COLO668 (cell line): Measurements from ENCODE around the gene TEX26.
"Not testable (repeated sequence)": the region's sequence is repeated elsewhere in the genome, so short reads cannot be mapped to it uniquely, and the experiment has no call there.

ENCODE experiments used
- DNase-seq: peaks from one replicate; lab custom pipeline; 2025; ENCODE audit not compliant: unreplicated experiment; lab: John Stamatoyannopoulos, UW

Gene TEX26

DNA sequence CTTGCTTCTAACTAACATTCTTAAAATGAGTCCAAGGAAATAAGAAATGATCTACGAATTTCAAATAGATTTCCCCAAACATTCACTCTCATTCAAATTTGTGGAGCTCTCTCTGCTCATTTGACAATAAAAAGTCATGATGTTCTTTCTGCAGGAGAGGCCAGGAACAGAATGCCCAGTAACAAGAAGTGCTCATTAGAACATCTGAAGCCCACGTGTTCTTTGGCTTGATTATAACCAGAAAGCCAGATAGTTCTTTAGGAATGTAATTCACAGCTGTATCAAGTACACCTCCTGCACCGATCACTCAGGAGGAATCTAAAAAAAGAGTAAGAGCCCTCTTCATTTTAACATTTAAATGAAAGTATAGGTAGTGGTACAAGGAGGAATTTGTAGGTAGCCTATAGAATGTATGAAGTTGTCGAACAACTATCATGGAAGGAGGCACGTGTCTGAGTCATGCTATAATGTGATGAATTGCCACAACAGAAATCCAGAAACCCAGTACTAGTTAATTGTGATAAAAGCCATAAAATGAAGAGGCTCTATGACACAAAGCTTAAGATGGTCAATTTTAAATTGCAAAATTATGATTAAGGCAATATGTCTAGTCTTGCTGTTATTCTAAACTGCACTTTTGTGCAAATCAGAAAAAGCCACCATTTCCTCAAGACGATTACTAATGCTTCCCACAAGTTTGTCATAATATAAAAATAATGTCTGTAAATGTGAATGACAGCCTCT, 13.6 kb upstream of the TEX26 start:
- no peak for DNase-seq

DNA sequence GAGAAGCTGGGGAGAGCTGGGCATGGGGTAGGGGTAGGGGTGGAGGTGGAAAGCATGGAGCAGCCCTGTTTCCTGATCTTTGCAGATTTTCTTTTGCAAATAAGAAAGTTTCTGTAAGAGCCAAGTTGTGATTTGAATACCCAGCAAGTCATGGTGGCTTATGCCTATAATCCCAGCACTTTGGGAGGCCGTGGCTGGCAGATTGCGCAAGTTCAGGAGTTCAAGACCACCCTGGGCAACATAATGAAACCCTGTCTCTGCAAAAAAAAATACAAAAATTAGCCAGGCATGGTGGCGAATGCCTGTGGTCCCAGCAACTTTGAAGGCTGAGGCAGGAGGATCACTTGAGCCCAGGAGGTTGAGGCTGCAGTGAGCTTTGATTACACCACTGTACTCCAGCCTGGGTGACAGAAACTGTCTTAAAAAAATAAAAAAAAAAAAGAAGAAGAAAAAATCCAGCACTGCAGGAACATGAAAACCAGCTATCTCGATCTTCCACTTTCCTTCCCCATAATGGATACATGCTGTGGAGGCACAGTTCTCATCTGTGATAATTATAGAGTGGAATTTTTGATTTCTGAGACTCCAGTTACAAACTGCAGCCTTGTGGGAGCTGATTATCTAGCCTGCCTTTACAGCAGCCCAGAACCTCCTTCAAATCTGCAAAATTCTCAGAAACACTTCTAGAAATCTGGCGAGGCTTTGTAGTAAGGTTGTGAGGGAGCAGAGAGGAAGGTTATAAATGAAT, 12.1 kb upstream of the TEX26 start:
- DNase-seq: no peak

DNA sequence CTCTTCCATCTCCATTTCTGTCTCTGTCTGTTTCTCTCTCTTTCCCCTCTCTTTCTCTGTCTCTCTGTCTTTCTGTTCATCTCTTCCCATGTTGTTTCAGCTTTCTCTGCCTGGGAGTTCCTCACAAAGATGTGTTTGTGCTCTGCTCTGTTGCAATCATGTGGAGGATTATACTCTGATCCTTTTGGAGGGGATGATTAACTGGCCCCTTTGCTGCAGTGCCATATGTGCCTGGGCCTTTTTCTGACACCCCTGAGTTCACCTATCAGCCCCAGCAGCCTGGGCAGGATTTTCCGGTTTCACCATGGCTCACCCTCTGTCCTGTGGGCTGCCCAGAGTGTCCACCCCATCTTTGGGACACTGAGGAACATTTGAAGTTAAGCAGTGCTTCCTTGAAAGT, 9.0 kb upstream of the TEX26 start:
- no peak for DNase-seq

DNA sequence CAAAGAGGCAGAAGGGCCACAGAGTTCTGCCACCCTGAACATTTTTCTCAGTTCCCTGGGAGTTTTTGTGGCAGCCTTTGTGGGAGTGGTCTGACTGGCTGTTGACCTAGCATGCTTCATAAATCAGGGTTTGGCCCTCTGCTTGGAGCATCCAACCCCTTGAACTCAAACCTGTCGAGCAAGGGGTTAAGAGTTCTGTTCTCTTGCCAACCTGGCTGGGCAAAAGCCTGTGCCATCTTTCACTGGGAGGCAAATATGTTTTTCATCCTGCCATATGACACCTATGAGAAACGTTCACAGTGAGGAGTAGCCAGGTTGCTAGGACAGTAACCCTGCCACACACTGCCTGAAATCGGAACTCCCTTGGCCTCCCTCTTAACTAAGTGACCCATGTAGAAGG, 7.7 kb upstream of the TEX26 start:
- DNase-seq: no peak

DNA sequence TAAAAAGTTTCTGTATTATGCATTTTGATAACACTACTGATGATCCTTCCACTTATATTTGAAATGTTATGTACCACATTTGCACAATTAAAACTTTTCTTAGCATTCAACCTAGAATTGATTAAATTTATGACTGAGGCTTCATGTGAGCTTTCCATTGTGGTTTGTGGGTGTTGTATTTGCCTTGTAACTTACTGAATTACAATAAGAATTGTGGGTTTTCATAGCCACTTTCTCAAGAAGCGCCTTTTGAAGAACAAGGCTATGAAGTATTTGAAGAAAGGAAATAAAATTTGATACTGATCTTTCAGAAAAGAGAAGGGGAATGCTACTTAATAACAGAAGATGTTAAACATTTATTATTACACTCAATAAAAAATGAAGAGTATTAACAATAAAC, 7.0 kb upstream of the TEX26 start:
- DNase-seq: no peak

DNA sequence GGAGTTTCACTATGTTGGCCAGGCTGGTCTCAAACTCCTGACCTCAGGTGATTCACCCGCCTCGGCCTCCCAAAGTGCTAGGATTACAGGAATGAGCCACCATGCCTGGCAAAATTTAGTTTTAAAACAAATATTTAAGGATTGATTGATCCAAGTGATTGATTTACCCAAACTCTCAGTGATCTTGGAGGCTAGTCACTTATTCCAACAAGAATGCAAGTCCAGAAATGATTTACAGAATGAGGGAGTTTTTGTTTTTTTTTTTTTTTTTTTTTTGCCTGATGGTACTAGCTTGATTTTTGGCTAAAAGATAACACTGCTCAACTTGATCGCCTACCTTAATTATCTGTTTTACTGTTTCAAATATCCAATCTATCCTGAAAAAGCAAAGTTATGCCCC, 5.7 kb upstream of the TEX26 start:
- no peak for DNase-seq

DNA sequence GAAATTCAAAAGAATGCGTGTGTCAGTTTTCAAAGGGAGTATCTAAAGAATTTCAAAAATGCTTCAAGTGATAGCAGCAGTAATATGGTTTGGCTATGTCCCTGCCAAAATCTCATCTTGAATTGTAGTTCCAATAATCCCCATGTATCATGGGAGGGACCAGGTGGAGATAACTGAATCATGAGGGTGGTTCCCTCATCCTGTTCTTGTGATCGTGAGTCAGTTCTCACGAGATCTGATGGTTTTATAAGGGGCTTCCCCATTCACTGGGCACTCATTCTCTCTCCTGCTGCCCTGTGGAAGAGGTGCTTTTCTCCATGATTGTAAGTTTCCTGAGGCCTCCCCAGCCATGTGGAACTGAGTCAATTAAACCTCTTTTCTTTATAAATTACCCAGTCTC, 5.3 kb upstream of the TEX26 start:
- DNase-seq: not testable (repeated sequence)

DNA sequence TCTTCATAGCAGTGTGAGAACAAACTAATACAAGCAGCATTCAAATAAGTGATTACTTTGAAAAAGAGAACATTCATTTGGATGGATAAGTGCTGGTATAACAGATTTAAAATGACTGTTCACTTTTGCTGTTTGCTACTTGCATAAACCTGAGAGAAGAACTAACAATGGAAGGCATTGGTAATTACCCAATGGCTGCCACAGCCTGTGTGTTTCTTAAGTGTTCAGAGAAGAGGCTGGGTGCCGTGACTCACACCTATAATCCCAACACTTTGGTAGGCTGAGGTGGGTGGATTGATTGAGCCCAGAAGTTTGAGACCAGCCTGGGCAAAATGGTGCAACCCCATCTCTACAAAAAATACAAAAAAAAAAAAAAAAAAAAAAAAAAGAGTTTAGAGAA, 4.9 kb upstream of the TEX26 start:
- DNase-seq: no peak

DNA sequence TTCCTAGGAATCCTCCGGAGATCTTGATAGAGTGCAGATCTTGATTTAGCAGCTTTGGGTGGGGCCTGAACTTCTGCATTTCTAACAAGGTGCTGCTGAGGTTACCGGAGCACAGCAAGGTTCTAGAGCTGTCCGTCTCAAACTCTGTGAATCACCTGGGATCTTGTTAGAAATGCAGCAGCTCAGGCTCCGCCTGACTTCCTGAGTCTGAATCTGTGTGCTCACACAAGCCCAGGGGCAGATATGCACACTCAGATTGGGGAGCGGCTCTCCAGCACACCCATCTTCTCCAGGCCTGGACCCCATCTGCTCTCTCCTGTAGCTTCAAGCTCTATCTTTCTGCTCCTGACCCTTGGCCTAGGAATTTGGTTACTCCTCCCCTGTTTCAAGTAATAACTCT, 3.5 kb upstream of the TEX26 start:
- DNase-seq: no peak

DNA sequence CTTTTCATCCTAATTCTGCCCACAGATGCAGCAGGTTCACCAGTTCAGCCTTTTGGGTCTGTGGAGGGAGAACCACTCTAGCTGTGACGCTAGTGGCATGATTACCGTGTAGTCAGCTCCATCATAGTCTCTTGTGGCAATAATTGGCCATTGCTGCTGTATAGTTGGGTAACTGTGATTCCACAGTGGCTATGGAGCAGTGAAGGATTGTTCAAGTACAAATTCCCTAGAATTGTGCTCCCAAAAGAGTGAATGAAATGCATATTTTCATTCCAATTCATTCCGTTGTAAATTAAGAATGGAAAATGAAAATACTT, 856 bp downstream of the TEX26 start:
- no peak for DNase-seq

DNA sequence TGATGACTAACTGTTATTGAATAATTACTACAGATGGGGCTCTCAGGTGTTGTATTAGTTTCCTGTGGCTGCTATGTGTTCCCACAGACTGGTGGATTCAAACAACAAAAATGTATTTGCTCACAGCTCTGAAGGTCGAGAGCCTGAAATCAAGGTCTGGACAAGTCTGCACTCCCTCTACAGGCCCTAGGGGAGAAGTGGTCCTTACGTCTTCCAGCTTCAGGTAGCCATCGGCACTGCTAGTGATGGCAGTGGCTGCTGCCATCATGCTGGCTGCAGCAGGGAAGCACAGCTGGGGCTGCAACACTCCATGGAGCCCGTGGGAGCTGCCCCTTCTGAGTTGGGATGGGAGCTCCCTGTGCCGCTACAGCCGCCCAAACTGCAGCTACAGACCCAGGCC, 1.9 kb downstream of the TEX26 start:
- no peak for DNase-seq

DNA sequence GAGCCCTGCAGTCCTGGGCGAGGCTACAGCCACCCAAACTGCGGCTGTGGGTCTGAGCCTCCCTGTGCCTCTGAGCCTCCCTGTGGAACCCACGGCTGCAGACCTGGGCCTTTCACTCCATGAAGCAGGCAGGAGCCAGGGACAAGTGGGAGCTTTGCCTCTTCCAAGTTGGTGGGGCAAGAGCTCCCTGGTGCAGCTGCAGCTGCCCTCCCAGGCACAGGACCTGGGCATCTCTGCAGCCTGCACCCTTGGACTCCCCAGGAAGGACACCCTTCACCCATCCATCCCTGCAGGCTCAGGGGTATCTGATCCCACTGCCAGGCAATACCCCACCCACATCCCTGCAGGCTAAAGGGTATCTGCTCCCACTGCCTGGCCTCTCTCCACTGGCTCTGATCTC, 2.3 kb downstream of the TEX26 start:
- DNase-seq: no peak

DNA sequence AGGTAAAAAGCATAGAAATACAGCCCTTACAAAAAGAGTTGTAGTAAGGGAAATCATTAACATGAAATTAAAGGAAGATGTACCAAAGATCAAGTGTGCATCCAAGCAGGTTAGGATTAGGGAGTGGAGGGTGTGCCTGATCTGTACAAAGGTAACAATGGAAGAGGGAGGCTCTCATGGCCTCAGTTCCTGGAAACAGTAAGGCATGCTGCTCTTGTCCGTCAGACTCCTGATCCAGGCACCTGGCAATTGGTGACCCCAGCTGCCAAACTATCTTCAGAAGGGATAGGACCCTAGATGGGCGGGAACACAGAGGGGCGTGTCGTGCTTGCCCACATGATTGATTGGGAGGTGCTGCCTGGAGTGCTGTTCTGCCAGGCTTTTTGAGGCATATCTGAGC, 4.5 kb downstream of the TEX26 start:
- DNase-seq: no peak

DNA sequence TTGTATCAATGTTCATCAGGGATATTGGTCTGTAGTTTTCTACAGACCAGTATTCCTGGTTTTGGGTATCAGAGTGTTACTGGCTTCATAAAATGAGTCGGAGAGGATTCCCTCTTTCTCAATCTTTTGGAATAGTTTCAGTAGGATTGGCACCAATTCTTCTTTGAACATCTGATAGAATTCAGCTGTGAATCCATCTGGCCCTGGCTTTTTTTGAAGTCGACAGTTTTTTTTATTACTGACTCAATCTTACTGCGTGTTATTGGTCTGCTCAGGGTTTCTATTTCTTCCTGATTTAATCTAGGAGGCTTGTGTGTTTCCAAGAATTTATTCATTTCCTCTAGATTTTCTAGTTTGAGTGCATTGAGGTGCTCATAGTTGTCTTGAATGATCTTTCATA, 11.4 kb downstream of the TEX26 start:
- DNase-seq: no peak

DNA sequence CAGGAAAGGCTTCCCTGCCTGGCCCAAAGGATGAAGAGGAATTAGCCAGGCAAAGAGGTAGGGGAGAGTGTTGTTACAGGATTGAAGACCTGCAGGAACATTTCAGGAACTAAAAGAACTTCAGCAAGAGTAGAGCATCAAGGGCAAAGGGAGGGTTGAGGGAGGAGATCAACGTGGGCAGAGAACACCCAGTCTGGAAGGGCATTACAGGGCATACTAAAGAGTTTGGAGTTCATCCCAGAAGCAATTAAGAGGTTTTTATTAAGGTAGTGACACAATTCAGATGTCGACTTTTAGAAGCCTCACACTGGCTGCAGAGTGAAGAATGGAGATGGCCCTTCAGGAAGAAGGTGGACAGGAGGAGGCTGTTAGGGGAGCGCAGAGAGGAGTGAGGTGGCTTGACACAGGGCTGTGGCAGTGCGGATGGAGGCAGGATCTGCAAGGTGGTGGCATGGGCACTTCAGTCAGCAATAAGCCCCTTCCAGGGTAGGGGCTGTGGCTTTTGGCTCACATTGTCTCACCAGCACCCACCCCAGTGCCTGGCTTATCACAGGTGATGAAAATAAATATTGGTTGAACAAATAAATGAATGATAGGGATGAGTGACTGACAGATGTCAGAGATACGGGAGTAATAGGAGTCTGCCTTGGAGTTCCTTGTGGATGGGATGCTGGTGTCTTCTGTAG, 24.9 kb downstream of the TEX26 start:
- DNase-seq: no peak

DNA sequence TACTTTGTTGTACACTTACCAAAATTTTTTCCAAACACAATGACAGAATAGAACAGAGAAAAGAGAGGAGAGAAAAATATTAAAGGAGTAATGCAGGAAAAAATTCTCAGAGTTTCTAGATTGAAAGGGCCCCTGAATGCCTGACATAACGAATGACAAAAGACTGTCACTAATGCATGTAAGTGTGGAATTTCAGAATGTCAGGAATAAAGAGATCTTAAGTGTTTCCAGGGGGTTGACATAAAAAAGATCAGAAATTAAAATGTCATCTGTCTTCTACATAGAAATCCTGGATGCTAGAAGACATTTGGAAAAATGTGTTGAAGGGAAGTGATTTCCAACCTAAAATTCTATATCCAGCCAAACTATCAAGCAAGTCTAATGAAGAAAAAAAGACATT, 27.2 kb downstream of the TEX26 start:
- DNase-seq: no peak

DNA sequence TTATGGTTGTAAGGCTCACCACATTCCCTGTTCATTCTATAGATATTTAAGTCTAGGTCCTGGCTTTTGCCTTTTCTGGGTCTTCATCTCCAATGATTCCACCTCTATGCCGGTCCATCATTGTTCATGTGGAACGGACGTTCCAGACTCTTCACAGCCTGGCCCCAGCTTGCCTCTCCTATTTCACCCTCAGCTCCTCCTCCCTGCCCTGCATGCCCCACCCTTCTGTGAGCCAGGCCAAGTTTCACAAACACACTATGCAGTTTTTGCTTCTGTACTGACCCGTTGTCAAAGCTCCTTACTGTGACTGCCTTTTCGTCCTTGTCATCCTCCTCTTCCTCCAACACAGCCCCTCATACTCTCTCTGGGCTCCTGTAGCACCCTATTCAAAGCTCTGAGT, 31.3 kb downstream of the TEX26 start:
- no peak for DNase-seq

DNA sequence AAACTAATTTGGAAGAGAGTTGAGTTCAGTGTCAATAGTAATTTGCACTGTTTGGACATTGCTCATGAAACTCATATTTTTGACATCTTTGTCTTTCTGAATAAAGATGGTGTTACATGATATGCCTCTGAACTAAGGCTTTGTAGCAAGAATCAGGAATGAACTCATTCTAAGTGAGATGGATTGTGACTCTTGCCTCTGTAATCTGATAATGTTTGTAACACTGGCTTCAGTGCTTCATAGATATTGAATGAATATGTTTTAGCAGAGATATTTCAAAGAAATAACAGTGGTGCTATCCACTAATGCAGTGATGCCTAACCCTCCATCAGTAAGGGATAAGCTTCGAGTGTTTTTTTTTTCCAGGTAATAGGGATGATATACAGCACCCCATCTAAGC, 32.9 kb downstream of the TEX26 start:
- DNase-seq: no peak

DNA sequence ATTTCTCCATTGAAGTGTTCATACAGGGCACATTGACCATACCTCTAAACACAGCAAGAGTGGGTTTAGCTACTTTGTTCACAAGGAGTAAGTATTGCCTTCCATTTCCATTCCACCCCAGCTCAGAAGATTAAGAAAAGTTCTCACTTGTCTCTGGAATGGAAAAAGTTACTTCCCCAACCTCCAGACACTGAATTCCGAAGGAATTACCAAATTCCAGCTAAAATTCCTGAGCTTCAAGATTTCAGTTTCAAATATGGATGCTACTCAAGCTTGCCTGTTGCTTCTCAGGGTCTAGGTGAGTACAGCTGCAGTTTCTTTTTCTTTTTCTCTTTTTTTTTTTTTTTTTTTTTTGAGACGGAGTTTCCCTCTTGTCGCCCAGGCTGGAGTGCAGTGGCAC, 33.6 kb downstream of the TEX26 start:
- no peak for DNase-seq

DNA sequence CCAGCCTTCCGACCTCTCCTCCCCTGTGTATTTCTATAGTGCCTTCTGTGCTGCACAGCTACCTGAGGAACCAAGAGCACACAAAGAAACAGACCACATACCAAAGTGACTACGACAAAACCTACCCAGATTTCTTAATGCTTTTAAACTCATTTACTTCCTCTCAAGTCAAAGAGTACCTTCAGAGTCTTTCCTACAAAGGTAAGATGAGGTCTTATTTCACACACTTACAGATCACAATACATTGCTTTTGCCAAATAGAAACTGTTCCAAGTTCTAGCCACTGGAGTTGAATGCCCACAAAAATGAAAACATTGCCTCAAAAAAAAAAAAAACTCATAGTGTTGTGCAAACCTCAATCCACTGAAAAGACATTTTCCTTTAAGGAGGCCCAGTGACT, 36.4 kb downstream of the TEX26 start:
- no peak for DNase-seq

DNA sequence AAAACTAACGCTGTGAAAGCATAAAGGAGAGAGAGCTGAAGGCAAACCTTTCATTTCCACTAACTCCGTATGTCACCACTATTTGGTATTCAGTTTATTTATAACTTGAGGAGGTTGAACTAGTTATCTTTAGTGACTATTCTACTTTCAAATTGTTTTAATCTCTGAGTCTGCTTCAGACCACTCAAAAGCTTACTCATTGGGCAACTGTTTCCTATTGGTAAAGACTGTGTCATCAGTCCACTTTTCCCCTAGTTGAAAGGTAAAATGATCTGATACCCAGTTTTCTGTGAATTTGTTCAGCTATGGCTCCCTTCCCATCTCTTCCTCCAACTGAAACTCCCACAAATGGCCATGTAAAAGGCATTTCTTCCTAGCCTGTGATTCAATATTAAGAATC, 39.1 kb downstream of the TEX26 start:
- DNase-seq: no peak

DNA sequence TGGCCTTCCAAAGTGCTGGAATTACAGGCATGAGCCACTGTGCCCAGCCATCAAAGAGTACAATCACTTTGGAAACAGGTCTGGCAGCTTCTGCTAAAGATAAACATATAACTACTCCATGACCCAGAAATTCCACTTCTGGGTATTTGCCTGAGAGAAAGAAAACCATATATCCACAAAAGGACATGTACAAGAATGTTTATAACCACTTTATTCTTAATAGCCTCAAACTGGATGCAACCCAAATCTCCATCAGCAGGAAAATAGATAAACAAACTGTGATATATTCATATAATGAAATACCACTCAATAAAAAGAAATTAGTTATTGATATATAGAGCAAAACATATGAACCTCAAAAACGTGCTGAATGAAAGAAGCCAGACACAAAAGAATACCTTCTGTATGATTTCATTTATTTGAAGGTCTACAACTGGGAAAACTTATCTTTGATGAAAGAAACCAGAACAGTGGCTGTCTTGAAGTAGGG, 40.5 kb downstream of the TEX26 start:
- no peak for DNase-seq
